SIG-M5 (cell line): ENCODE results near the gene TLE2.
"Not testable (repeated sequence)": the region's sequence is repeated elsewhere in the genome, so short reads cannot be mapped to it uniquely, and the experiment has no call there.

ENCODE experiments used
- DNase-seq: peaks from one replicate; lab custom pipeline; 2025; lab: John Stamatoyannopoulos, UW

Gene TLE2

DNA sequence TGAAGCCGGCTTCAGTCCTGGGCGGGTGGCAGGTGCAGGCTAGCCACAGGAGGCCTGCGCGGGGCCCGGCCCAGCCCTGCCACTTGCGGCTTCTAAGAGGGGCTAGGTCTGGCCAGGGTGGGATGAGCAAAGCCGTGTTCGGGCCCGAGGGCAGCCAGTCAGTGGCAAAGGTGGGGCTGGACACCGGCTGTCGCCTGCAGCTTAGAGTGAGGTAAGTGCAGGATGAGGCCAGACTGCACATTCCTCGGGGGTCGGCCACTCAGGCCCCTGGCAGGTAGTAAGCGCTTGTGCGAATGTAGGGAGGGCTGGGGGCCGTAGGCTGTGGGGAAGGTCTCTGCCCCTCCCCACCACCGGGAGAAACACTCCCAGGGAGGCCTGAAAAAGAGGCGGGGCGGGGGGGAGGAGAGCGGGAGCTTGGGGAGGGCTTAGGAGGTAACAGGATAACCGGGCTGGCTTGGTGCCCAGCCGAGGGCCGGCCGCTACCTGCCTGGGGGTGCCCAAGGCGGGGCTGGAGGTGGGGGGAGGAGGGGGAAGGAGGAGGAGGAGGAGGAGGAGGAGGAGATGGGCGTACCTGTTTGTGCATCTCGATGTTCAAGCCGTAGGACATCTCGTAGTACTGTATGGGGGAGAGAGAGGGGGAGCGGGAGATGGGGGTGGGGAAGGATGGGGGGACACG lies 26.8 kb upstream of the TLE2 start:
- no peak for DNase-seq

DNA sequence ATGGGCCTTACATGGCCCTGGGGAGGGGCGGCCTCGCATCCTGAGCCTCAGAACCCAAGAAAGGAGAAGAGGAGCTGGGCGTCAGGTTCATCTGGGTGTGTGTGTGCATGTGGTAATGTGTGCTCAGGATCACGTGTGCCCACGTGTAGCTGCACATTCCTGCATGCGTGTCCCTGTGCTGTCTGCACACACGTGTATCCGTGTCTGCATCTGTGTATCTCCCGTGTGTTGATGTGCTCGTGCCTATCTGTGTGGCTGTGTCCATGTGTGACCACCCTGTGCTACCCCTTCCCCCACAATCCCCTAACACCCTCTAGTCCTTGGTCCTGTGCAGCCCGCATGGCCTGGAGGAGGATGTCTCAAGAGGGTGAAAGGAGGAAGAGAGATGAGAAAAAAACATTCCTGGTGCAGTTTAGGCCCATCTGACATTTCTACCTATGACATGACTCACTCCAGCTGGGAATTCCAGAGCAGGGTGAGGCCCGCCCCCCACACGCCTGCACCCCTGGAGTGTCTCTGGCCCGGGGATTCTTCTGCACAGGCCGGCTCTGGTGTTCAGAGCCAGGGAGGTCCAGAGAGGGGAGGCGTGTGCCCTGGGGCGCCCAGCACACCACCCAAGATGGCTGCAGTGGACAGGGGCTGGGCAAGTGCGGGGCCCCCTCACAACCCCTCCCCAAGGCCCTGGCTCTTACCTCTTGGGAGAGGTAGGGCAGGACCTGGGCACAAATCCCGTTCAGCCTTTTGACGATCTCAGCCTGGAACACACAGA lies 26.1 kb upstream of the TLE2 start:
- no peak for DNase-seq

DNA sequence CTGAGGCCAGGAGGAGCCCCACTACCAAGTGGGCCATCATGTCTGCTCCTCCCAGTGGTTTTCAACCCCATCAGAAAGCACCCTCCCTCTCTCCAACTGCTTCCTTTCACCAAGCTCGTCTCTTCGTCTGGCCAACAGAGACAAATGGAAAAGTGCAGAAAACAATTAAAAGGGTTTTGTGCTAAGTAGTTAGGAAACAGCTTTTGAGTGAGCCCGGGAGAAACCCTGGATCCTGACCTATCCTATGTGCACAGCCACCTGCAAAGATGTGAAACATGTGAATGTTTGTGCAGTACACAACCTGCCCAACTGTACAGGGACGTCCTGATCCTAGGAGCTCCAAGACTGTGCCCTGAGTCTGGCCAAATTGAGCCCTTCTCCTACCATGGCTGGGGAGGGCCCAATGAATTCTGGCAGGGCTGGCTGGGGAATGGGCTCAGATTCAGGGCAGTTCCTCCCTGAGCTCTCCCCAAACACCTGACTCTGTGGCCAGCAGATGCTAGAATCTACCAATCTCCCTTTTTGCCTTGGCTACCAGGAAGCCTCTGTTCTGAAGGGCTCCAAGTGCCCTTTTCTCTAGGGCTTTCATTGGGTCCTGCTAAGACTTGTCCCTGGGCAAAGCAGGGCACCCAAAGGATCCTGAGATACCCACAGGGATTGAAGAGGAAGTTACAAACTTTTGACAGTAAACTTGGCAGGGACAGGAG lies 25.3 kb upstream of the TLE2 start:
- no peak for DNase-seq

DNA sequence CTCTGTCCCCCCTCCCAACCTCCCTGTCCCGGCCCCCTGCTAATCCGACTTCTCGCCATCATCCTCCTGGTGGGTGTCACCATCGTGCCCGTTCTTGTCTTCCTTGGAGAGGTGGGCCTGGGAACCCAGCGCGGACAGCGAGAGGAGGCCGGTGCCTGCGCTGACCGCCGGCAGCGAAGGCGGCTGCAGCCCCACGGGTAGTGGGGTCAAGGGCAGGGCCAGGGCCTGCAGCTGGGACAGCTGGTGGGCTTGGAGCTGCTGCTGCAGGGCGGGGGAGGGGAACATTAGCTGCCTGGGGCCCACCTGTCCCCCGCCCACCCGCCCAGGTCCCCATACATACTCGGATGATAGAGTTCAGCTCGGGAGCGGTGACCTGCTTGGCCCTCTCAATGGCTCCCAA lies 24.7 kb upstream of the TLE2 start:
- DNase-seq: no peak

DNA sequence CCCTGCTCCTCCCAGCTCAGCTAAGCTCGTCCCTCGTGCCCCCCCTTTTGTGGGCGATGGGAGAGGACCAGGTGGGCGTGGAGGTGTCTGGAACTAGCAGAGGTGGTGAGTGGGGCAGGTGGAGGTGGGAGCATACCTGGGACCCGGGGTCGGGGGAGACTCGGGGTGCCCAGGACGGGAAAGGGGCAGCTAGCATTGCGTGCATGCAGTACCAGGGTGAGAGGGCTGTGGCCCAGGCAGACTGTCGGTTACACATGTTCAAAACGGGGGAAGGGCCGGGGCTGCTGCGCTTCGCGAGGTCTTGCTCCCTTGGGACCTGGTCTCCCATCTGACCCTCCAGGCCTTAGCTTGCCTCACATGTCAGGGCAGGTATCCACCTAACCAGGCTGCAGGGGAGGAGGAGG lies 24.1 kb upstream of the TLE2 start:
- DNase-seq: no peak

DNA sequence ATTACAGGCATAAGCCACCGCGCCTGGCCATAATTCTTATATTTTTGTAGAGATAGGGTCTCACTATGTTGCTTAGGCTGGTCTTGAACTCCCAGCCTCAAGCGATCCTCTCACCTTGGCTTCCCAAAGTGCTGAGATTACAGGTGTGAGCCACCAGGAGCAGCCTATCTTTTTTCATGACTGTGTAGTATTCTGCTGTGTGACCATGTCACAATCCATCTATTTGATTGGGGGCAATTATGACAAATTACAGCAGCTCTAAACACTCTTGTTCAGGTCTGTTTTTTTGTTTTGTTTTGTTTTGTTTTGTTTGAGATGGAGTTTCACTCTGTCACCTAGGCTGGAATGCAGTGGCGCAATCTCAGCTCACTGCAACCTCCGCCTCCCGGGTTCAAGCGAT lies 20.9 kb upstream of the TLE2 start:
- DNase-seq: not testable (repeated sequence)

DNA sequence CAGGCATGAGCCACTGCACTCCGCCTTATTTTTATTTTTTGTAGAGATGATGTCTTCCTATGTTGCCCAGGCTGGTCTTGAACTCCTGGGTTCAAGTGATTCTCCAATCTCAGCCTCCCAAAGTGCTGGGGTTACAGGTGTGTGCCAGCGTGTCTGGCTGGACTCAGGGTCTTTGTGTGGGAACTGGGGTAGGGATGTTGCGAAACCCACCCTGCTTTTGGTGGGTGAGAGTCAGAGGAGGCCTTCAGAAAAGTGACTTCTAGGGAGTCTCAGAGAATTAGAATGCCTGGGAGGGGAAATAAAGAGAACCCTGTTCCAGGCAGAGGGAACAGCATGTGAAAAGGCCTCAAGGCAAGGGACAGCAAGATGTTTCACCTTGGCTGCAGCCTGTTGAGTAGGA lies 20.0 kb upstream of the TLE2 start:
- DNase-seq: no peak

DNA sequence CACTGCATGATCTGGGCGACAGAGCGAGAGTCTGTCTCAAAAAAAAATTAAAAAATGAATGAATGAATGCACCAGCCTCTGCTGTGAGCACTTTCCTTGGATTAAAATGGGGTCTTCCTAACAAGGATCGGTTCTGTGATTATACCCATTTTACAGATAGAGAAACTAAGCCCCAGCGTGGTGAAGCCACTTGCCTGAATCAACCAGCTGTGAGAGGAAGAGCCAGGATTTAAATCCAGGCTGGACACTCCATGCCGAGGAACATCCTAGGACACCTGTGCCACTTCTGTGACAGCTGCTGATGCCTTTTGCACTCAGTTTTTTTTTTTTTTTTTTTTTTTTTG lies 19.1 kb upstream of the TLE2 start:
- DNase-seq: no peak

DNA sequence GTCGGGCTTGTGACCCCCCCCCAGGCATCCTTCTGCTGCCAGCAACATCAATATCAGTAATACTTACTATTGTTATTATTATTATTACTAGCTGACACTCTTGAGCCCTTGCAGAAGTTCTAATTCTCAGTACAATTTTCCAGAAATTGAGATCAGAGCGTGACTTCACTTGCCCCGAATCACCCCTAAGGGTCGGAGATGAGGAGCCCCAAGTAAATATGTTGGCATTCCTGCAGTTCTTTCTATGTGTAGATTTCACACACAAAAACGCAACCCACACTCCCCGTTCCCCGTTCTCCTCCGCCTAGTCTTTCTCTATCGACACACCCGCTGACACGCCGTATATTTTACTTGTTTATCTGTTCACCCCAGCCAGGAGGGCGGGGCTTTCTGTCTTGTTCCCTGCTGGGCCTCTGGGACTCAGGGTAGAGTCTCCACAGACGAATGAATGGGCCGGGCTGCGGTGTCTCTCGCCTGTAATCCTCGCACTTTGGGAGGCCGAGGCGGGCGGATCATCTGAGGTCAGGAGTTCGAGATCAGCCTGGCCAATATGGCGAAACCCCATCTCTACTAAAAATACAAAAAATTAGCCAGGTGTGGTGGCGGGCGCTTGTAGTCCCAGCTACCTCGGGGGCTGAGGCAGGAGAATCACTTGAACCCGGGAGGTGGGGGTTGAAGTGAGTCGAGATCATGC lies 18.6 kb upstream of the TLE2 start:
- DNase-seq: no peak

DNA sequence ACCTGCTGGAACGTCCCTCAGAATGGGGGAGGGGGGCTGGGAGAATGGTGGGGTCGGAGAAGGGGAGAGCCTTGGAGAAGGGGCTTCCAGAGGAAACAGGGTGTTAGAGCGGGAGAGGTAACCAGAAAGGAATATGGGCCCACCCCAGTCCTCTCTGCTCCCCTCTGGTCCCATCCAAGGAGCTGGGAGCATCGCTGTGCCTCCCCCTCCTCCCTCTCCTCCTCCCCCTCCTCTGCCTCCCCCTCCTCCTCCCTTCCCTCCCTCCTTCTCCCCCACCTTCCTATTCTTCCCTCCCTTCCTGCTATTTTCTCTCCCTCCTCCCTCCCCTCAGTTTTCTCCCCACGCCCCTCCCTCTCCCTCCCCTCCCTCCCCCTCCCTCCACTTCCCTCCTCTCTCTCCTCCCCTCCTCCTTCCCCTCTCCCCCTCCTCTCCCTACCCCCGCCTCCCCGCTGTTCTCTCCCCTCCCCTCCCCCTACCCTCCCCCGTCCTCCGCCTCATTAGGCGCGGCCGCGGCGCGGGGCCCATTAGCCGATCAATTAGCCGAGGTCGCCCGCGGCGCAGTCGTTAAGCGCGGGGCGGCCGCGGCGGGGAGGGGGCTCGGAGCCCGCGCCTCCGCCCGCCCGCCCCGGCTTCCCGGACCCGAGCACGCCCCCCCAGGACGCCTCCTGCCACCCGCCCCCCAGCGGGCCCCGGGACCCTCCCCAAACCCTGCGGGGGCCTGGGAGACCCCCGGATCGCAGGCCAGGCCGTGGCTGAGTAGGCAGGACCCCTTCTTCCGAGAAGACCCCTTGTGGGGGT lies 17.8 kb upstream of the TLE2 start:
- DNase-seq: no peak

DNA sequence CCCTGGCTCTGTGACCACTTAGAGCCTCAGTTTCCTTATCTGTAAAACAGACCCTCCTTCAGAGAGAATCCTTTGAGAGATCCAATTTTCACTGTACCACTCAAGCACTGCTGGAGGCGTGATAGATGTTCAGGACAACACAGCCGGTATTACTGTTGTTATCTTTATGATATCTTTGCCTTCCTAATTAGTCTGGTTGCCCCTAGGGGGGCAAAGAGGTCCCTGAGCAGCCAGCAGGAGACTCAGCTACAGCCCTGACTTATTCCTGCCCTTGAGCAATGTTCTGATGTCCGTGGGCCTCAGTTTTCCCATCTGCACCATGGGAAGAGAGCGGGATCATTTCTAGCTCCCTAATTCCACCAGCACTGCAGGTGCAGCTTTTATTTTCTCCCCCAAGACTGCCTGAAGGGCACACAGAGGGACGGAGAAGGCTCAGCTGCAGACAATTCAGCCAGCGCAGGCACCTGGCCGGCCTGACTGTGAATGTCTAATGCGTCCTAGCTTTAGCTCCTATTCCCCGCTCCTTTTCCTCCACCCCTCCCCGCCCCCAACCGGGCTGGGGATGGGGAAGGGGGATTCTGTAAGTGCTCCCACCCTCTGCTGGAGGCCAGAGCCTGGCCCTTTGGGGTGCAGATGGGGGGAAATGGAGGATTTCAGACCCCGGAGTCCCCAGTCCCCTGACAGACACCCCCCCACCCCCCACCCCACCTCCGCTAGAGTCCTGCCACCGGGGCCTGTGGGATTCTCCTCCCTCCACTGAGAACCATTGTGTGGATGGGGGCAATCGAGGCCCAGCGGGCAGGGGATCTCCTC lies 17.0 kb upstream of the TLE2 start:
- no peak for DNase-seq

DNA sequence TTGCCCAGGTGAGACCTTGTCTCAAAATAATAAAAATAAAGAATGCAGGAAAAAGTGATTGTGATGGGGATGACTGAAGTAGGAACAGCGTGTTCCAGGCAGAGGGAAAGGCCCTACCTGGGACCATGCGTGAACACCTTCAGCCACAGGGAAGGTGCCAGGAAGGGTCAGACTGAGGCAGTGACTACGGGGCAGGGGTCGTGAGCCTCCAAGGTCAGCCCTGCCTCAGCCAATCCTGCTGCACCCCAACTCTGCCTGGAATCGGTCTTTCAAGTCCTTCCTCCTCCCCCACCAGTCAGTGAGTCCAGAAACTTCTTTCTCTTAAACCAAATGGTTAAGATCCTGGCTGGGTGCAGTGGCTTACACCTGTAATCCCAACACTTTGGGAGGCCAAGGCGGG lies 16.1 kb upstream of the TLE2 start:
- DNase-seq: no peak

DNA sequence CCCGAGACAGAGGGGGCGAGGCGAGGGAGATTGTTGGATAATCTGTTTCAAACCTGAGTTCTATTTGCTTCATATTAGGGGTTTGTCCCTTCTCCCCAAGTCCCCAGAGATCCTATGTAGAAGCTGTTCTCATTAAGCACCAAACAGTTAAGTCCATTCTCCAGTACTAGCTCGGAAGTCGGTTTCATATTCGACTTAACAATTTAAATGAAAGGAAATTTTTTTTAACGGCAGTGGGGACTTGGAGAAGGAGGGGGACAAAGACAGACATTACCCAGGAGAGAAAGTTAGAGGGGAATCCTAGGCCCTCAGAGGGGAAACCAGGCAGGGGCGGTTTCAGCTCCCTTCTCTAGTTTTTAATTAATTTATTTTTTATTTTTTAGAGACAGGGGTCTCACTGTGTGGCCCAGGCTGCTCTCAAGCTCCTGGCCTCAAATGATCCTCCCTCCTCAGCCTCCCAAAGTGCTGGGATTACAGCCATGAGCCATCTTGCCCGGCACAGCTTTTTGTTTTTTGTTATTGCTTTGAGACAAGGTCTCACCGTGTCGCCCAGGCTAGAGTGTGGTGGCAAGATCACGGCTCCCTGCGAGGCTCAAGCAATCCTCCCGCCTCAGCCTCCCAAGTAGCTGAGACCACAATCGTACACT lies 13.7 kb upstream of the TLE2 start:
- no peak for DNase-seq

DNA sequence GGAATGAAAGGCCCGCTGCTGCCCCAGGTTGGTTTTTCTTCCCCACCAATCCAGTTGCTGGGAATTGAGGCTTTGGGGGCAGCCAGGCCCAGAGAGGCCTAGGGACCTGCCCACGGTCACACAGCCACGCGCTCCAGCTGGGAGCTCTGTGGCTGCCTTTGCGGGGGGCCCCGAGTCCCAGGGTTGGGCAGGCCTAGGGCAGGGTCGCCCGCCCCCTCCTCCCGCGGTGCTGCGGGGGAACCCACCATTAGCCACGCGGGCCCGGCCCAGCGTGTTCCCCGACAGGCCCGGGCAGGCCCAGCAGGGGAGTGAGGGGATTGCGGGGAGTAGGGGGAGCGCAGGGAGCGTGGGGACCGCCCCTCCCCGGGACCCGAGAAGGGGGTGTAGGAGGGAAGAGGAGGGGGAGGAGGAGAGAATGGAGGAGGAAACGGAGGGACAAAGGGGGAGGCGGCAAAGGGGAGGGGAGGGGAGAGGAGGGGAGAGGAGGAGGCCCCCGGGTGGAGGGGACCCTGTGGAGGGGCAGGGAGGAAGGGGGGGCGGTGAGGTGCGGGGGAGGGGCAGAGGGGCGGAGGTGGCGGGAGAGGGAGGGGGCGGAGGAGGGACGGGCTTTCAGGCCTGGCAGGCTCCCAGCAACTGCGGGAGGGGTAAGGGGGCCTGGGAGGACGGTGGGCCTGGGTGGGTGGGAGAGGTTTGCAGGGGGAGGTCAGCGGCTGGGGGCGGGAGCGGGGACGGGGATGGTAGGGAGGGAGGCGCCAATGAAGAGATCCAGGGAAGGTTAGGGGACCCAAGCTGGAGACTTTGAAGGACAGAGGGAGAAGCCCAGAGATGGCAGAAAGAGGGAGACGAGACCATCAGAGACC lies 12.9 kb upstream of the TLE2 start:
- no peak for DNase-seq

DNA sequence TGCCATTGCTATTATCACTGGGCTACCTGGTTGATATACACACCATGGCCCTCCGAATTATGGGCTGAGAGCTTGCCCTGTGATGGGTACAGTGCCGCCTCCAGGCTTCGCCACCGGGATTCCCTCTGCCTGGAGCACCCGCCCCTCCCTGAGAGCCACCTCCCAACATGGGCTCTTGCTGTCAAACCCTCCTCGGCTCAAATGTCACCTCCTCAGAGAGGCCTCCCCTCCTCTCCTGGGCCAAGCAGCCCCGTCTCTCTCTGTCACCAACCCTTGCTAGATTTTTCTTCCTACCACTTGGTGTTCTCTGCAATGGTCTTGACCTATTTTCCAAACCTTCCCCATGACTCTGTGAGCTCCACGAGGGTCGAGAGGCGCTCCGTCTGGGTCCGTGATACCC lies 12.2 kb upstream of the TLE2 start:
- DNase-seq: no peak

DNA sequence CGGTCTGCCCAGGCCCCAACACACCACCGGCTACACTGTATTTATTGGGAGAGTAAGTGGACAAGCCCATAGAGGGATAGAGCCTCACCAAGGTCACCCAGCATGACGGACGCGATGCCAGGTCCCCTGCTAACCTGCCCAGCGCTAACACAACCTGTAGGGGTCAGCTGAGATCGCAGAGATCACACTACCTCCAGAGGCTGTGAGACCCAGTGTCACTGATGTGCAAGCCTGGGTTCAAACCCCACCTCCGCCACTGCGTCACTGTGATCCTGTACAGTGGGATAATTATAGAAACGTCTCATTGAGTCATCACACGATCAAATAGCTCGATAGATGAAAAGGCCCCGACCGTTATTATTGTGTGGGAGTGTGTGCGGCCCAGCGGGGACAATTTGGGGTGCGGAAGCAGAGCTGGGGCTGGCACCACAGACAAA lies 10.6 kb upstream of the TLE2 start:
- no peak for DNase-seq

DNA sequence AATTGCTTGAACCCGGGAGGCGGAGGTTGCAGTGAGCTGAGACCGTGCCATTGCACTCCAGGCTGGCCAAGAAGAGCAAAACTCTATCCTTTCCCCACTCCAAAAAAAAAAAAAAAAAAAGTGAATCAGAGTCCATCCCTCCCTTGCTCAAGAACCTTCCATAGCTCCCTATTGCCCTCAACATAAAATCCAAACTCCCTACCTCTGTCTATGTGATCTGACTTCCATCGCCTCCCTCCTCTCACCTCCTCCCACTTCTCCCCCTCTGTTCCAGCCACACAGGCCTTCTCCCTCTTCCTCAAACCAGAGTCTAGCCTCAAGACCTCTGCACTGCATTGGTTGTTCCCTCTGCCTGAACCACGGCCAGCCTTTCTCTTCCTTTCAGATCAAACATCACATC lies 10.0 kb upstream of the TLE2 start:
- no peak for DNase-seq

DNA sequence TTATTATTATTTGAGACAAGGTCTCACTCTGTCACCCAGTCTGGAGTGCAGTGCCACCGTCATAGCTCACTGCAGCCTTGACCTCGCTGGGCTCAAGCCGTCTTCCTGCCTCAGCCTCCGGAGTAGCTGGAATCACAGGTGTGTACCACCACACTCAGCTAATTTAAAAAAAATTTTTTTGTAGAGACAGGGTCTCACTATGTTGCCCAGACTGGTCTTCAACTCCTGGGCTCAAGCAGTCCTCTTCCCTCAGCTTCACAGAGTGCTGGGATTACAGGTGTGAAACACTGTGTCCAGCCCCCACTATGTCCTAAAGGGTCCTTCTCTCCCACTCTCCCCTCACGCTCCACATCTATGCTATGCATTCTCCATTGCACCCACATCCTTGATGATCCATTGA lies 9.1 kb upstream of the TLE2 start:
- DNase-seq: no peak

DNA sequence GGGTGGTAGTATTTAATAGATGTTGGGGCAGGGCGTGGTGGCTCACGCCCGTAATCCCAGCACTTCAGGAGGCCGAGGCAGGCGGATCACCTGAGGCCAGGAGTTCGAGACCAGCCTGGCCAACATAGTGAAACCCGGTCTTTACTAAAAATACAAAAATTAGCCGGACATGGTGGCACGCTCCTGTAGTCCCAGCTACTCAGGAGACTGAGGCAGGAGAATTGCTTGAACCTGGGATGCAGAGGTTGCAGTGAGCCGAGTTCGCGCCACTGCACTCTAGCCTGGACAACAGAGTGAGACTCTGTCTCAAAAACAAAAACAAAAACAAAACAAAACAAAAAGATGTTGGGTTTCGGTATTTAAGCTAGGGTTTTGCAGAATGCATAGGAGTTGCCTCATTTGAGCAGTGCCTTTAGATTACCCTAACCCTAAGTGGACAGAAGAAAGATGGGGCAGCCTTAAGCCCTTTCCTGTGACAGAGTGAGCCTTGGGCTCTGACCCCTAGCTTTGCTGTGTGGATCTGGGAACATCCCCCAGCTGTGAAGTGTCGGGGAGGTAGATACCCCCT lies 8.0 kb upstream of the TLE2 start:
- not testable (repeated sequence) for DNase-seq
